Measurements from ENCODE around the gene DYNC1LI1. TPM values are rescaled to one million over a fixed set of nuclear protein-coding genes. Genes with fewer than 3 reads are reported as not detected.

Gene DYNC1LI1
- total RNA-seq = 10 to 100 TPM; 21.3 to 30.0 (median 26.3) TPM

DNA sequence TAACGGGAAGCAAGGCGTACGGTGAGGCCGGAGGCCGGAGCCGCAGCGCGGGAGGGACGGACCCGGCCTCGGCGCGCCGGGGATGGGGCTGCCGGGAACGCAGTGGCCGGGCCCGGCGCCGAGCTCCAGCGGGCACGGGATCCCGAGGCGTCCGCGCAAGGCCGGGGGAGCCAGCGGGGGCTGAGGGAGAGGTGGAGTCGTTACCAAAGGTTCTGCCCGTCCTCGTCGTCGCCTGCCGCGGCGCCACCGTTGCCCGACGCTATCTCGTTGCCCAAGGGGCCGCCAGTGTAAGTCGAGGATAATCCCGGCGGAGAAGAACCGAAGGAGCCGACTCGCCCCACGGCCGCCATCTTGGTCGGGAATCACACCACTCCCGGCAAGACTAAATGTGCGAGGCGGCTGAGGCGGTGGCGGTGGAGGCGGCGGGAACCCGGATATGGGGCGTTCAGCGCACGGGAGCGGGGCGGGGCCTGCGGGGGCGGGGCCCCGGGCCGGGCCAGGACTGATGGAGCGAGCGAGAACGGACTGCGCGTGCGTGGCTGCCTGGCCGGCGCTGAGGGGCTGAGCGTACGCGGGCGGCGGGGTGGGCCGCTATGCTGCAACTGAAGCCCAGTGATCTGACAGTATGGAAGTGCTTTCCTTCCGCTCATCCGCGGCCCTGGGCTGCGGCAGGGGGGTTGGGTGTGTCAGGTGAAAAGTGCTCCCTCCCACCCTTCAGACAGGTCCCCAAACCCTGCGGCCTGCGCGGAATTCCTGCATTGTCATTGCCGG, at the start of gene DYNC1LI1:
Gene DYNC1LI1, minus strand, starts transcription at position 438 of the 771 bp plus-strand sequence. Its CDS starts 88 bp downstream, at position 350.
- peak; percentile 98 for ATAC-seq (ENCODE audit: low FRiP score)
- DNase-seq (ENCODE audit: low spot score) = peak; percentile 77

DNA sequence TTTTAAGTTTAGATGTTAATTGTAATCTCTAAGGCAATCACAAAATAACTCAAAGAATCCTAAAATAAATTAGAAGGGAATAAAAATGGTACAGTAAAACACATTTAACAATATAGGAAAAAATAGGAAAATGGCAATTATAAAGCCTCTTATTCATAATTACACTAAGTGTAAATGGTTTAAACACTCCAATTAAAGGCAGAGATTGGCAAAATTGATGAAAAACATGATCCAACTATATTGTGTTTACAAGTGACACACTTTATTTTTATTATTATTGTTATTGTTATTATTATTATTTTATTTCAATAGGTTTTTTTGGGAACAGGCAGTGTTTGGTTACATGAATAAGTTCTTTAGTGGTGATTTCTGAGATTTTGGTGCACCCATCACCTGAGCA, 48.7 kb upstream of the DYNC1LI1 start:
- TF ChIP-seq, protein P1, sequence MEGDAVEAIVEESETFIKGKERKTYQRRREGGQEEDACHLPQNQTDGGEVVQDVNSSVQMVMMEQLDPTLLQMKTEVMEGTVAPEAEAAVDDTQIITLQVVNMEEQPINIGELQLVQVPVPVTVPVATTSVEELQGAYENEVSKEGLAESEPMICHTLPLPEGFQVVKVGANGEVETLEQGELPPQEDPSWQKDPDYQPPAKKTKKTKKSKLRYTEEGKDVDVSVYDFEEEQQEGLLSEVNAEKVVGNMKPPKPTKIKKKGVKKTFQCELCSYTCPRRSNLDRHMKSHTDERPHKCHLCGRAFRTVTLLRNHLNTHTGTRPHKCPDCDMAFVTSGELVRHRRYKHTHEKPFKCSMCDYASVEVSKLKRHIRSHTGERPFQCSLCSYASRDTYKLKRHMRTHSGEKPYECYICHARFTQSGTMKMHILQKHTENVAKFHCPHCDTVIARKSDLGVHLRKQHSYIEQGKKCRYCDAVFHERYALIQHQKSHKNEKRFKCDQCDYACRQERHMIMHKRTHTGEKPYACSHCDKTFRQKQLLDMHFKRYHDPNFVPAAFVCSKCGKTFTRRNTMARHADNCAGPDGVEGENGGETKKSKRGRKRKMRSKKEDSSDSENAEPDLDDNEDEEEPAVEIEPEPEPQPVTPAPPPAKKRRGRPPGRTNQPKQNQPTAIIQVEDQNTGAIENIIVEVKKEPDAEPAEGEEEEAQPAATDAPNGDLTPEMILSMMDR (IDR thresholded peaks at IDR 0.05) = no peak
- DNase-seq (ENCODE audit: low spot score) (no peak), ATAC-seq (ENCODE audit: low FRiP score) (no peak)

More for the DNA sequence above, at the start of gene DYNC1LI1:
- TF ChIP-seq, protein P1 (IDR thresholded peaks at IDR 0.05) = no peak

DNA sequence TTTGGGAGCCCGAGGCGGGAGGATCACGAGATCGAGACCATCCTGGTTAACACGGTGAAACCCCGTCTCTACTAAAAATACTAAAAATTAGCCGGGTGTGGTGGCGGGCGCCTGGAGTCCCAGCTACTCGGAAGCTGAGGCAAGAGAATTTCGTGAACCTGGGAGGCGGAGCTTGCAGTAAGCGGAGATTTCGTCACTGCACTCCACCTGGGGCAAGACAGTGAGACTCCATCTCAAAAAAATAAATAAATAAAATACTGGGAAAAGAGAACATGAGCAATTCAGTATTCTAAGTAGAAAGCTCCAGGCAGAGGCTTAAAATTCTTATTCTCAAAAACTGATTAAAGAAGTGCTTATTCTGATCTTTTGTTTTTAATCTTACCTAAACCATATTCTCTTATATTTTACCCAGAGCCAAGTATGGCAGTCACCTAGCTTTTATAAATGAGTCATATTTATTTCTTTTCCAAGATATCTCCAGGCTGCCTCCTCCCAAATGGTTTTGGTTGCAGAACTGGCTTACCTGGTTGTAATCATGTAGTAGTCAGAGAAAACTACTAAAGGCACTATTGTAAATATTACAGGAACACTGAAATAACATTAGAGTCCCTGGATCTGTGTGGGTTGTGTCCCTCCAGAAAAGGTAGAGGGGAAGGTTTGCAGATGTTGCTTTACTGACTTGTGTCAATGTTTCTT, 45.8 kb upstream of the DYNC1LI1 start:
- TF ChIP-seq, protein P1 (IDR thresholded peaks at IDR 0.05) = no peak
- DNase-seq (ENCODE audit: low spot score) = no peak
- no peak for ATAC-seq (ENCODE audit: low FRiP score)

DNA sequence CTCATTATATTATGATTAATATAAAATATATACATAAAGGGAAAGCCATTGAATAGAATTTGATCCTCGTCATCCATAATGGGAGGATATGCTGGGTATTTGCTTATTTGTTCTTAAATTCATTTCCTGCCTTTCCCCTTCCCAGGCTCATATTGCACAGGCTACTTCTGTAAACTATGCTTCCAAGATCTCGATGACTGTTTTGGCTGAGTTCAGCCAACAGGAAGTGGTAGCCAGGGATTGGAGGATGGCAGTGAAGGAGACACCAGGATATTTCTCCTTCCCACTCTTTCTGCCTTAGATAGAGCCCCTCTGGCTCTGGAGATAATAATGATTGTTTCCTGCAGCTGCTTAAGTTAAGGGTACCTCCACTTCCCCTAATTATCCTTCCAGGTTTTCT, 44.3 kb upstream of the DYNC1LI1 start:
- no peak for DNase-seq (ENCODE audit: low spot score)
- ATAC-seq (ENCODE audit: low FRiP score) = no peak
- TF ChIP-seq, protein P1 (IDR thresholded peaks at IDR 0.05) = no peak

DNA sequence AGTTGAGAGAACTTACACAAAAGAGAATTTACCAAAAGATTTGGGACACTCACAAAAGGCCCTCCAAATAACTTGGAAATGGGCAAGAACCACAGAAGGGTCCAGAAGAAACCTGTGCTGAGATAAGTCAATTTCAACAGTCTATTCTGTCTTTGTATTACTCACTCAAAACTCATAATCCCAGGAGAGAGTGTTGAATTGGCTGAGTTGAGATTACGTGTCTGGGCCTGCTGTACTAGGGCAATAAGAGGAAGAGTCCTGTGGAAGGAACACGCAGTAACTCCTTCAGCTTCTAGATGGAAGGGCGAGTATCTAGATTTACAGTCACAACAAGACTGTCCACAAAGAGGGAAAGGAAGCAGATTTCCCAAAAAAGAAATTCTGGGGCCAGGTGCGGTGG, 42.5 kb upstream of the DYNC1LI1 start:
- TF ChIP-seq, protein P1 (IDR thresholded peaks at IDR 0.05) = no peak
- no peak for ATAC-seq (ENCODE audit: low FRiP score)
- DNase-seq (ENCODE audit: low spot score) = no peak

DNA sequence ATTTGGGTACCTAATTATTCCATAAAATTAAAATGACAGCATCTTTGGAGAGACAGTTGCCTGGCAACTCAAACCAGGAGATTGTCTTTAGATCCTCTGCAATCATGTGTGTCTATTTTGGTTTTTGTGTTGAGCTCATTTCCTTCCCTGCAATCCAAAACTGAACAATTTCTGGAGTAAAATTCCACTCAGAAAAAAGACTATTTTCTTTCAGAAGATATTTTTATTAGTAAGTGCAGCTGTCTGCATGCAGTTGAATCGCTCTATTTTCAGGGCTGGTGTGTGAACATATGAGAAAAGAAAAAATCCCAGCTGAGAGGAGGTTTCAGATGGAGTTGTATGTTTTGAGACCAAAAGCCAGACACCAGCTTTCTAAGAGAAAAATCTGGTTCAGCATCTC, 41.9 kb upstream of the DYNC1LI1 start:
- DNase-seq (ENCODE audit: low spot score) = no peak
- ATAC-seq (ENCODE audit: low FRiP score) = no peak
- TF ChIP-seq, protein P1 (IDR thresholded peaks at IDR 0.05) = no peak

Measured in omental fat pad (tissue), 4 donors.